Body of pancreas (tissue), 4 donors: ENCODE data around the gene COL8A1. TPM values are rescaled to one million over a fixed set of nuclear protein-coding genes. Genes with fewer than 3 reads are reported as not detected.

Experiments
- ATAC-seq: fragments of 150-250 bp; one replicate; pipeline ENCODE4 v1.9.1; 2016
- DNase-seq, 4 donors: peaks; one replicate each; pipeline ENCODE4 v3.0.0-alpha.2; 2019
- H3K27ac ChIP-seq, 4 donors: fragments of 200-600 bp; sonication (generic); 1 replicate in 3 of 4; 2 replicates in 1 of 4; pipeline versions ENCODE4 v1.5.1 to v1.6.1; 2016 to 2019; ENCODE audit warnings: mild to moderate bottlenecking in 1 of 4, mixed read lengths in 1 of 4, moderate library complexity in 1 of 4
- H3K27me3 ChIP-seq, 2 donors: fragments of 200-600 bp; sonication (generic); one replicate each; pipeline ENCODE4 v1.6.0; 2016; ENCODE audit warnings: mild to moderate bottlenecking in 1 of 2
- H3K36me3 ChIP-seq, 2 donors: fragments of 200-600 bp; sonication (generic); replicated peaks in 1 of 2; 2 replicates each; pipeline ENCODE4 v1.5.1; 2016; ENCODE audit warnings: low read depth in 2 of 2; ENCODE audit not compliant: insufficient read depth in 1 of 2
- H3K4me1 ChIP-seq: fragments of 200-600 bp; sonication (generic); one replicate; pipeline ENCODE4 v1.6.0; 2016
- H3K4me3 ChIP-seq, 2 donors: fragments of 200-600 bp; sonication (generic); 1 replicate in 1 of 2; 2 replicates in 1 of 2; pipeline ENCODE4 v1.5.1; 2016 to 2019
- H3K9me3 ChIP-seq, 3 donors: fragments of 200-600 bp; sonication (generic); 1 replicate in 2 of 3; 2 replicates in 1 of 3; pipeline ENCODE4 v1.5.1; 2016
- POLR2A ChIP-seq, 3 donors: fragments of 450-650 bp; IDR thresholded peaks; one replicate each; pipeline ENCODE4 v1.6.1; 2016; ENCODE audit warnings: antibody characterized with exemption in 3 of 3, mild to moderate bottlenecking in 2 of 3
- WGBS, 2 donors: methylation state at CpG; one replicate each; pipeline ENCODE4 v1.1.5; 2017; 5-methylcytosine and 5-hydroxymethylcytosine counted together
- intact Hi-C: fragments of 100-400 bp; cut with DNase I; formaldehyde crosslinking; loops from one replicate; pipeline ENCODE4 v1.15.1; 2023
- total RNA-seq, 2 donors: library from RNA; depleted of rRNA; stranded (reverse); fragments of >200 nt; gene quantifications; one replicate each; pipeline ENCODE4 v1.1.0, GENCODE V29; 2016
- TF ChIP-seq, protein P1 (sequence below), 7 experiments: fragments of 450-650 bp in 4 of 7; fragments of 200-600 bp in 3 of 7; sonication (generic) in 3 of 7; IDR thresholded peaks; one replicate each; pipeline ENCODE4 v1.5.1; 2016 to 2019; ENCODE audit warnings: antibody characterized with exemption in 7 of 7

The COL8A1 gene
- total RNA-seq, 2 donors from 2014 or later: 0.99 to 5.4 TPM

DNA sequence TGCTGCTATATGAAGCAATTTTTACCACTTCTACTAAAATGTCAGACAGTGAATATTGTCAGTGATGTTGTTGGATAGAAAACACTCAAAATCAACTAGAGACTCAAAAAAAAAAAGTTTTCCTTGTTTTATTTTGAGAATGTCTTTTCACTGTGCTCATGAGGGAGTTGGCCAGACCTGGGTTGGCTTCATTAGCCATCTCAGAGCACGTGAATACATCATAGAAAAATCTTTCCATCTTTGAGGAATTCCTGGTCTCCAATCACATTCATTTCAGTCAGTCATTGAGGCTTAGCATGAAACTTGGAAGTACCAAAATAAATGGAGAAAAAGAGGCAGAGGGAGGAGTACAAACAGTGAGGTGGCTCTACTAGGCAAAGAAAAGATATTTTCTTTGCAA, 121.6 kb downstream of the COL8A1 start:
- no peaks in the 10 kb centered on the region for H3K36me3 ChIP-seq
- peaks cover 0 to 6% of the 10 kb centered on the region in 2 donors for H3K27me3 ChIP-seq
- no peak overlapping the region for H3K4me3 ChIP-seq
- 58 to 59% methylated on average over 1 of the region's 1 CpG for WGBS, 2 donors
- DNase-seq: no peak
- intact Hi-C loops: no loop called here
- TF ChIP-seq, protein P1, sequence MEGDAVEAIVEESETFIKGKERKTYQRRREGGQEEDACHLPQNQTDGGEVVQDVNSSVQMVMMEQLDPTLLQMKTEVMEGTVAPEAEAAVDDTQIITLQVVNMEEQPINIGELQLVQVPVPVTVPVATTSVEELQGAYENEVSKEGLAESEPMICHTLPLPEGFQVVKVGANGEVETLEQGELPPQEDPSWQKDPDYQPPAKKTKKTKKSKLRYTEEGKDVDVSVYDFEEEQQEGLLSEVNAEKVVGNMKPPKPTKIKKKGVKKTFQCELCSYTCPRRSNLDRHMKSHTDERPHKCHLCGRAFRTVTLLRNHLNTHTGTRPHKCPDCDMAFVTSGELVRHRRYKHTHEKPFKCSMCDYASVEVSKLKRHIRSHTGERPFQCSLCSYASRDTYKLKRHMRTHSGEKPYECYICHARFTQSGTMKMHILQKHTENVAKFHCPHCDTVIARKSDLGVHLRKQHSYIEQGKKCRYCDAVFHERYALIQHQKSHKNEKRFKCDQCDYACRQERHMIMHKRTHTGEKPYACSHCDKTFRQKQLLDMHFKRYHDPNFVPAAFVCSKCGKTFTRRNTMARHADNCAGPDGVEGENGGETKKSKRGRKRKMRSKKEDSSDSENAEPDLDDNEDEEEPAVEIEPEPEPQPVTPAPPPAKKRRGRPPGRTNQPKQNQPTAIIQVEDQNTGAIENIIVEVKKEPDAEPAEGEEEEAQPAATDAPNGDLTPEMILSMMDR (IDR thresholded peaks at IDR 0.05): no peak
- no peak for TF ChIP-seq POLR2A (IDR thresholded peaks at IDR 0.05)
- no peaks in the 10 kb centered on the region for H3K4me1 ChIP-seq
- ATAC-seq: no peak
- no peaks in the 10 kb centered on the region for H3K9me3 ChIP-seq
- no peak overlapping the region for H3K27ac ChIP-seq

DNA sequence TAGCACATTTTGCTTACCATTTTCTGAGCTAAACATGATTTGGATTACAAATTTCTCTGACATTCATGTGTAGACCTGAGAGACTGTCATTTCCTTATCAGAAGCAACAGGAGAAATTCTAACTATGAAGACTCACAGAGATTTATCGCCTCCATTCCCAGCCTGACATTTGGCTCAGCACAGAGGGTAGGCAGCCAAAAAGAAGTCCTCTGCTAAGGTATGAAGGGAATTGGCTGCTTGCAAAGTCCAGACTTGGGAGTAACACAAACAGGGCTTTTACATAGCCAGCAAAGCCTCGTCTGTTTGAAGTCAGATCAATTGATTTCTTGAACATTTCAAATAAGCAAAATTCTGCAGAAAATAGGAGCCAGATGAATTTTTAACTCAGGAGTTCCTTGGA, 122.2 kb downstream of the COL8A1 start:
- Histone ChIP-seq H3K9me3 (no peaks in the 10 kb centered on the region), H3K4me1 (no peaks in the 10 kb centered on the region), H3K27me3 (peaks cover 0 to 6% of the 10 kb centered on the region in 2 donors), H3K4me3 (no peak overlapping the region), H3K27ac (no peak overlapping the region), H3K36me3 (no peaks in the 10 kb centered on the region)
- intact Hi-C loops: no loop called here
- DNase-seq (no peak), ATAC-seq (no peak)
- WGBS, 2 donors: 15 to 27% methylated on average over 2 of the region's 2 CpGs
- TF ChIP-seq POLR2A (IDR thresholded peaks at IDR 0.05): no peak
- TF ChIP-seq, protein P1 (IDR thresholded peaks at IDR 0.05): no peak

DNA sequence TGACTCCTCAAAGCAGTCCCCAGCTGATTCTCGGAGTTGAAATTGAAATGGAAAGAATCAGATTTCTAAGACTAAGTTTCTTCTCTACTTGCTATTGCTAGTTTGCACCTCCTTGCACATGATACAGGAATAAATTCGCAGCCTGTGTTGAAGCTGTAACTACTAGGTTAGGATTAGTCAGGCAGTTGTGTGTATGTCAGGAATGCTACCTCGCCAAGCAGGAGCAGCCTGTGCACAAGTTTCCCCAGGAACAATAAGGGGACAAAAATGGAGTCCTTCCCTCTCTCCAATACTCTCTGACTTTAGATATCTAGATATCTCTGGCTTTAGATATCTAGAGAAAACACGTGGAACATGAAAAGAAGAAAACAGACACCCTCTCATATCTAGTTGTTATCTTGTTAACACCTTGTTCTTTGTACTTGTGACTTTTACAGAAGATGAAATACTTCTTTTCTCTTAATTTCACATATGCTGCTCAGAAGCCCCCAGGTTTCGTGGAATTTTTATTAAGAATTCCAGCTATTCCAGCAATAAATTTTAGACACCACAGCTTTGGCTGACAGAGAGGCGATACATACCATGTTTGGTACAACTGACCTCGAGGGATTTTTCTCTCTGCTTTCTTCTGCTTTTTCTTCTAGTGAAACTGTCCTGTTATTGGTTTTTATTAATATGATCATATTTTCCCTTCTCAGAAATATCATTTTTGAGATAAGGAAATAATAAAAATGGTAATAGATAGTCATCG, 123.2 kb downstream of the COL8A1 start:
- Histone ChIP-seq H3K9me3 (no peaks in the 10 kb centered on the region), H3K4me1 (no peaks in the 10 kb centered on the region), H3K27me3 (peaks cover 0 to 6% of the 10 kb centered on the region in 2 donors), H3K4me3 (no peak overlapping the region), H3K27ac (no peak overlapping the region), H3K36me3 (no peaks in the 10 kb centered on the region)
- WGBS, 2 donors: 59 to 64% methylated on average over 8 of the region's 8 CpGs
- ATAC-seq: no peak
- intact Hi-C loops: no loop called here
- TF ChIP-seq, protein P1 (IDR thresholded peaks at IDR 0.05): no peak
- no peak for TF ChIP-seq POLR2A (IDR thresholded peaks at IDR 0.05)
- DNase-seq: no peak

DNA sequence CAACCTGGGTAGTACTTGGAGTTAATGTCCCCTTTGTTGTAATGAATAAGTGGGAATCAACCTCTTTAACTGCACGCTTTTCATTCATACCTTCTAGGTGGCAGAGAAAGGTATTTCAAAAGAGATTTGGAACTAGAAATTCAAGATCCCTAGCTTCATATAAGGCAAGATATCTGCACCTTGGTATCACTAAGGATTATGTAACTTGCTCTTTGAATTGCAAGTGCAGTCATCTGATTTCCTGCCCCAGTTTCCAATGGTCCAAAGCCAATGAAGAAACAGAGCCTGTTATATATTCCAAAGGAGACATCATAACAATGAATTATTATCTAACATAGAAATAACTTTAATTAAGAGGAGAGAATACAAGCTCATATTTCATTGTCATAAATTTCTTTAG, 124.5 kb downstream of the COL8A1 start:
- DNase-seq (no peak), ATAC-seq (no peak)
- WGBS, 2 donors: 95 to 100% methylated on average over 1 of the region's 1 CpG
- Histone ChIP-seq H3K9me3 (no peaks in the 10 kb centered on the region), H3K27ac (no peak overlapping the region), H3K4me1 (no peaks in the 10 kb centered on the region), H3K4me3 (no peak overlapping the region), H3K27me3 (peaks cover 0 to 6% of the 10 kb centered on the region in 2 donors), H3K36me3 (no peaks in the 10 kb centered on the region)
- TF ChIP-seq, protein P1 (IDR thresholded peaks at IDR 0.05): no peak
- no peak for TF ChIP-seq POLR2A (IDR thresholded peaks at IDR 0.05)
- intact Hi-C loops: no loop called here

DNA sequence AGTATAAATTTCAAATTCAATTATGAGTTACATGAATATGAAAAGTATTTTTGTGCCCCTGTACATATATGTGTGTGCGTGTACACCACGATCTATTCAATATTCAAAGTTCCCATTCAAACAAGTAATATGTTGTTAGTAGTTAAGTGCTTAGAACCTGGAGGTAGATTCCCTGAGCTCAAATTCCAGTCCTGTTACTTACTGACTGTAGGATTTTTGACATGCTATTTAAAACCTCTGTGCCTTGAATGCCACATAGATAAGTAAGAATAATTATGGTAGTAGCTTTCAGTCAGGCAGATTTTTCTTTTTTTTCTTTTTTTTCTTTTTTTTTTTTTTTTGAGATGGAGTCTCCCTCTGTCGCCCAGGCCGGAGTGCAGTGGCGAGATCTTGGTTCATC, 126.0 kb downstream of the COL8A1 start:
- 86 to 91% methylated on average over 5 of the region's 5 CpGs for WGBS, 2 donors
- no peak overlapping the region for H3K4me3 ChIP-seq
- DNase-seq (no peak), ATAC-seq (no peak)
- H3K27ac ChIP-seq: no peak overlapping the region
- no peaks in the 10 kb centered on the region for H3K36me3 ChIP-seq
- no peaks in the 10 kb centered on the region for H3K9me3 ChIP-seq
- no peaks in the 10 kb centered on the region for H3K4me1 ChIP-seq
- no peak for TF ChIP-seq POLR2A (IDR thresholded peaks at IDR 0.05)
- TF ChIP-seq, protein P1 (IDR thresholded peaks at IDR 0.05): no peak
- H3K27me3 ChIP-seq: peaks cover 0 to 6% of the 10 kb centered on the region in 2 donors
- intact Hi-C loops: no loop called here
